GM12891 (cell line): Measurements from ENCODE around the gene LGR6.

Source experiments
- POLR2A ChIP-seq: IDR thresholded peaks from 2 replicates; pipeline ENCODE4 v1.6.1; 2011; ENCODE audit warnings: low read depth, low read length, control low read depth
- POLR2AphosphoS5 ChIP-seq: IDR thresholded peaks from 2 replicates; pipeline ENCODE4 v1.6.1; 2011; ENCODE audit warnings: low read depth, low read length, control low read depth
- POU2F2 ChIP-seq: IDR thresholded peaks from 2 replicates; pipeline ENCODE4 v1.6.1; 2011; ENCODE audit warnings: low read depth, mild to moderate bottlenecking, control low read depth, low read length, moderate library complexity
- SPI1 ChIP-seq: IDR thresholded peaks from 2 replicates; pipeline ENCODE4 v1.6.1; 2011; ENCODE audit warnings: low read depth, low read length, control low read depth
- TAF1 ChIP-seq: IDR thresholded peaks from 2 replicates; pipeline ENCODE4 v1.6.1; 2011; ENCODE audit warnings: low read depth, low read length, control low read depth

GRCh38 chr1:202302166-202302565 lies 108.6 kb downstream of the LGR6 start:
- TF ChIP-seq TAF1, result no peak
- no peak for TF ChIP-seq POLR2A
- TF ChIP-seq POLR2AphosphoS5, result no peak
- TF ChIP-seq SPI1, result no peak
- TF ChIP-seq POU2F2, result no peak
